Astrocyte (in vitro differentiated cells and primary cell): ENCODE data around the gene TLE1. TPM values are rescaled to one million over a fixed set of nuclear protein-coding genes. Genes with fewer than 3 reads are reported as not detected.

Experiments
- DNase-seq: peaks from one replicate; pipeline ENCODE4 v3.0.0-alpha.2; 2010; ENCODE audit warnings: low read depth
- FAIRE-seq: peaks from 2 replicates; lab custom pipeline; 2011; peaks lifted over from hg19 to GRCh38; lab: Jason Lieb, UNC
- H2AFZ ChIP-seq: 2 replicates; pipeline ENCODE4 v1.6.0; 2012; ENCODE audit warnings: low read depth, low read length, inconsistent platforms
- H3K27ac ChIP-seq: 2 replicates; pipeline ENCODE4 v1.5.1; 2011; ENCODE audit warnings: low read depth, low read length, inconsistent platforms
- H3K27me3 ChIP-seq: 2 replicates; pipeline ENCODE4 v1.6.0; 2011; ENCODE audit warnings: low read length, inconsistent platforms; ENCODE audit not compliant: insufficient read depth
- H3K36me3 ChIP-seq: 2 replicates; pipeline ENCODE4 v1.5.1; 2011; ENCODE audit warnings: low read length, inconsistent platforms; ENCODE audit not compliant: insufficient read depth
- H3K4me1 ChIP-seq: 2 replicates; pipeline ENCODE4 v1.5.1; 2011; ENCODE audit warnings: low read length, inconsistent platforms; ENCODE audit not compliant: insufficient read depth
- H3K4me2 ChIP-seq: 2 replicates; pipeline ENCODE4 v1.6.0; 2012; ENCODE audit warnings: low read length, inconsistent platforms
- H3K4me3 ChIP-seq: 2 replicates; pipeline ENCODE4 v1.5.1; 2011; ENCODE audit warnings: low read depth, mild to moderate bottlenecking, low read length, inconsistent platforms; ENCODE audit not compliant: insufficient read depth
- H3K79me2 ChIP-seq: 2 replicates; pipeline ENCODE4 v1.6.0; 2012; ENCODE audit warnings: mild to moderate bottlenecking, low read length, inconsistent platforms; ENCODE audit not compliant: insufficient read depth
- H3K9ac ChIP-seq: 2 replicates; pipeline ENCODE4 v1.6.0; 2012; ENCODE audit warnings: mild to moderate bottlenecking, low read length, inconsistent platforms
- H3K9me3 ChIP-seq: 2 replicates; pipeline ENCODE4 v1.5.1; 2012; ENCODE audit warnings: low read depth, mild to moderate bottlenecking, low read length, inconsistent platforms; ENCODE audit not compliant: insufficient read depth
- H4K20me1 ChIP-seq: 2 replicates; pipeline ENCODE4 v1.6.0; 2012; ENCODE audit warnings: low read length, inconsistent platforms; ENCODE audit not compliant: insufficient read depth
- H3K27ac Mint-ChIP-seq: one replicate; pipeline ENCODE4 v1.8.0; 2021; ENCODE audit warnings: mild to moderate bottlenecking, mixed read lengths; ENCODE audit not compliant: unreplicated experiment
- H3K27me3 Mint-ChIP-seq: one replicate; pipeline ENCODE4 v1.8.0; 2021; ENCODE audit warnings: low read depth, mixed read lengths; ENCODE audit not compliant: unreplicated experiment
- H3K36me3 Mint-ChIP-seq: one replicate; pipeline ENCODE4 v1.8.0; 2021; ENCODE audit warnings: low read depth, mixed read lengths; ENCODE audit not compliant: unreplicated experiment
- H3K4me1 Mint-ChIP-seq: one replicate; pipeline ENCODE4 v1.8.0; 2021; ENCODE audit warnings: low read depth, mixed read lengths; ENCODE audit not compliant: unreplicated experiment
- H3K4me3 Mint-ChIP-seq: one replicate; pipeline ENCODE4 v1.8.0; 2021; ENCODE audit warnings: mild to moderate bottlenecking, moderate library complexity, mixed read lengths; ENCODE audit not compliant: unreplicated experiment
- H3K9me3 Mint-ChIP-seq: one replicate; pipeline ENCODE4 v1.8.0; 2021; ENCODE audit warnings: mild to moderate bottlenecking, mixed read lengths; ENCODE audit not compliant: unreplicated experiment
- CTCF ChIP-seq: IDR thresholded peaks from 2 replicates; pipeline ENCODE4 v1.5.1; 2011; ENCODE audit warnings: low read depth, mild to moderate bottlenecking, inconsistent platforms, low read length, moderate library complexity; ENCODE audit not compliant: insufficient read depth
- EZH2 ChIP-seq: IDR thresholded peaks from 2 replicates; pipeline ENCODE4 v1.6.1; 2012; ENCODE audit warnings: mild to moderate bottlenecking, low read length, inconsistent platforms; ENCODE audit not compliant: insufficient read depth
- total RNA-seq: library from RNA; stranded (reverse); gene quantifications from 2 replicates; pipeline ENCODE4 v1.2.1, GENCODE V29; 2021

The TLE1 gene
- total RNA-seq, 1 donor from 2014 or later, result 29.6 TPM

DNA sequence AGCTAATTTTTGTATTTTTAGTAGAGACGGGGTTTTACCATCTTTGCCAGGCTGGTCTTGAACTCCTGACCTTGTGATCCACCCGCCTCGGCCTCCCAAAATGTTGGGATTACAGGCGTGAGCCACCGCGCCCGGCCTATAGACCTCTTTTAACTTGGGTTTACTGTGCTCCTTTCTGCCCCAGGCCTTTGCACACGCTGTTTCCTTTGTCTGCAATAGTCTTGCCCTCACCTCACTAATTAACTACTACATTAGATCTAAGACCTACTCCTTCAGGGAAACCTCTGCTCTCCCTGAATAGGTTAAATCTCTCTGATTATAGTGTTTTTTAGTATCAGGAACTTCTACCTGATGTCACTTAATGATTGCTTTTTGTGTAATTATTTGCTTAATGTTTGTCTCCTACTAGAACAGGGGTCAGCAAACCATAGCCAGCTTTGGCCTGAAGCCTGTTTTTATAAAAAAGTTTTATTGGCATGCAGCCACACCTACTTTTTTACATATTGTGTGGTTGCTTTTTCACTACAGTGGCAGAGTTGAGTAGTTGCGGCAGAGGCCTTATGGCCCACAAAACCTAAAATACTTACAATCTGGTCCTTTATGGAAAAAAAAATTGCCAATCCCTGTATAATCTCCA is 31.2 kb upstream of the TLE1 start:
- no peaks in the 10 kb centered on the region for H3K36me3 ChIP-seq
- no peak for DNase-seq
- H3K27ac ChIP-seq, result no peak overlapping the region
- no peak overlapping the region for H3K4me3 Mint-ChIP-seq
- peaks cover 6% of the 10 kb centered on the region for H3K4me1 ChIP-seq
- H3K4me1 Mint-ChIP-seq, result no peaks in the 10 kb centered on the region
- H3K9ac ChIP-seq, result no peak overlapping the region
- H3K4me2 ChIP-seq, result no peak overlapping the region
- H3K4me3 ChIP-seq, result no peak overlapping the region
- no peak overlapping the region for H3K27ac Mint-ChIP-seq
- TF ChIP-seq CTCF, result no peak
- no peak for TF ChIP-seq EZH2
- no peaks in the 10 kb centered on the region for H4K20me1 ChIP-seq
- peaks cover 2% of the 10 kb centered on the region for H3K27me3 ChIP-seq
- no peaks in the 10 kb centered on the region for H3K9me3 ChIP-seq
- no peak overlapping the region for H2AFZ ChIP-seq
- H3K9me3 Mint-ChIP-seq, result no peaks in the 10 kb centered on the region
- no peaks in the 10 kb centered on the region for H3K79me2 ChIP-seq
- FAIRE-seq, result no peak
- peaks cover 3% of the 10 kb centered on the region for H3K36me3 Mint-ChIP-seq
- peaks cover 3% of the 10 kb centered on the region for H3K27me3 Mint-ChIP-seq

- Histone ChIP-seq H3K4me1 (peaks cover 6% of the 10 kb centered on the region), H3K79me2 (no peaks in the 10 kb centered on the region), H3K9me3 (no peaks in the 10 kb centered on the region), H2AFZ (no peak overlapping the region), H3K27ac (no peak overlapping the region), H4K20me1 (no peaks in the 10 kb centered on the region), H3K36me3 (no peaks in the 10 kb centered on the region), H3K4me3 (no peak overlapping the region), H3K4me2 (no peak overlapping the region), H3K9ac (no peak overlapping the region), H3K27me3 (peaks cover 2% of the 10 kb centered on the region)
- Mint-ChIP-seq H3K4me1 (no peaks in the 10 kb centered on the region), H3K4me3 (no peak overlapping the region), H3K9me3 (no peaks in the 10 kb centered on the region), H3K27me3 (peaks cover 3% of the 10 kb centered on the region), H3K36me3 (peaks cover 3% of the 10 kb centered on the region), H3K27ac (no peak overlapping the region)
- TF ChIP-seq CTCF, result no peak
- TF ChIP-seq EZH2, result no peak
- no peak for FAIRE-seq
- DNase-seq, result no peak
Observed at GRCh38 chr9:81719972-81720371, 30.6 kb upstream of the TLE1 start.

DNA sequence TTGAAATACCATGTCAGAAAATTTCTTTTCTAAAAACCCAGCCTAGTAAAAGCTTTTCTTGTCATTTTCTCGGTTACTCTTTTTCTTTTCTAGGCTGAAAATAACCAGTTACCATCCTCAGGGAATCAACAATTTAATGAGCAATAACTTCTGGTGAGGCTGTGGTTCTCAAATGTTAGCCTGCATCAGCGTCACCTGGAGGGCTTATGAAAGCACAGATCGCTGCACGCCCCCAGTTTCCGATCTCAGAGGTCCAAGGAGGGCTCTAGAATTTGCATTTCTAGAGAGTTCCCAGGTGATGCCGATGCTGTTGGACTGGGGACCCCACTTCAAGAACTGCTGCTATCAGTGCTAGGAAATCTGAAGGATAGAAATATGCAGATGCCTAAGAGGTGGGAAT is 28.9 kb upstream of the TLE1 start:
- Histone ChIP-seq H2AFZ (no peak overlapping the region), H3K27me3 (peaks cover 2% of the 10 kb centered on the region), H3K79me2 (no peaks in the 10 kb centered on the region), H3K27ac (no peak overlapping the region), H3K9ac (no peak overlapping the region), H3K36me3 (no peaks in the 10 kb centered on the region), H3K4me1 (no peaks in the 10 kb centered on the region), H3K9me3 (no peaks in the 10 kb centered on the region), H3K4me3 (no peak overlapping the region), H3K4me2 (no peak overlapping the region), H4K20me1 (no peaks in the 10 kb centered on the region)
- Mint-ChIP-seq H3K4me1 (no peaks in the 10 kb centered on the region), H3K4me3 (no peak overlapping the region), H3K27ac (no peak overlapping the region), H3K36me3 (peaks cover 3% of the 10 kb centered on the region), H3K9me3 (no peaks in the 10 kb centered on the region), H3K27me3 (peaks cover 3% of the 10 kb centered on the region)
- no peak for FAIRE-seq
- TF ChIP-seq CTCF (no peak), EZH2 (no peak)
- no peak for DNase-seq
